HEK293 (cell line): ENCODE results near the gene SLAMF7.

Experiments used
- CTCF ChIA-PET: fragments of 350-600 bp; formaldehyde crosslinking; extraction: SDS; loops from one replicate; lab custom pipeline; 2021; ENCODE audit warnings: antibody characterized with exemption; lab: Yijun Ruan, JAX
- POLR2A ChIA-PET: fragments of 300-600 bp; formaldehyde crosslinking; extraction: SDS; loops from one replicate; lab custom pipeline; 2020; ENCODE audit warnings: antibody characterized with exemption, inconsistent platforms; lab: Yijun Ruan, JAX
- H3K27ac ChIP-seq: fragments of 200-500 bp; sonication (Bioruptor generic); 2 replicates; pipeline ENCODE4 v1.5.1; 2014; ENCODE audit warnings: low read depth, low read length, control low read depth, inconsistent platforms; ENCODE audit errors: extremely low read depth
- H3K36me3 ChIP-seq, 2 experiments: fragments of 200-500 bp in 1 of 2; sonication (Bioruptor generic) in 1 of 2; 1 replicate in 1 of 2; 2 replicates in 1 of 2; pipeline ENCODE4 v1.5.1; 2014 to 2017; ENCODE audit warnings: inconsistent platforms in 2 of 2, low read length in 2 of 2; ENCODE audit not compliant: control insufficient read depth in 2 of 2, insufficient read depth in 1 of 2
- H3K4me1 ChIP-seq: fragments of 200-500 bp; sonication (Bioruptor generic); 2 replicates; pipeline ENCODE4 v1.5.1; 2014; ENCODE audit warnings: mild to moderate bottlenecking, low read length, inconsistent platforms; ENCODE audit not compliant: control insufficient read depth, insufficient read depth
- H3K4me3 ChIP-seq: 2 replicates; pipeline ENCODE4 v1.5.1; 2011; ENCODE audit warnings: low read depth, mild to moderate bottlenecking, control low read depth, low read length, moderate library complexity
- H3K9me3 ChIP-seq: fragments of 200-500 bp; sonication (Bioruptor generic); 2 replicates; pipeline ENCODE4 v1.5.1; 2014; ENCODE audit warnings: low read depth, low read length, inconsistent platforms; ENCODE audit not compliant: control insufficient read depth, insufficient read depth
- KLF16 ChIP-seq: fragments of 450-650 bp; formaldehyde crosslinking; IDR thresholded peaks from 2 replicates; pipeline ENCODE4 v1.5.1; 2017; ENCODE audit warnings: missing biosample characterization, missing genetic modification characterization
- MEIS1 ChIP-seq: sonication (generic); formaldehyde crosslinking; IDR thresholded peaks from 2 replicates; pipeline ENCODE4 v1.8.1; 2022; ENCODE audit warnings: missing genetic modification reagents, mild to moderate bottlenecking, borderline replicate concordance
- SALL2 ChIP-seq: fragments of 450-650 bp; formaldehyde crosslinking; IDR thresholded peaks from 2 replicates; pipeline ENCODE4 v1.5.0; 2017; ENCODE audit warnings: missing biosample characterization, mild to moderate bottlenecking, missing genetic modification characterization, borderline replicate concordance
- ZBTB17 ChIP-seq: fragments of 450-650 bp; formaldehyde crosslinking; IDR thresholded peaks from 2 replicates; pipeline ENCODE4 v1.5.1; 2016; ENCODE audit warnings: missing biosample characterization, missing genetic modification characterization
- ZEB2 ChIP-seq: fragments of 450-650 bp; formaldehyde crosslinking; IDR thresholded peaks from 2 replicates; pipeline ENCODE4 v1.5.1; 2016; ENCODE audit warnings: missing biosample characterization, missing genetic modification characterization
- ZNF16 ChIP-seq: fragments of 450-650 bp; formaldehyde crosslinking; IDR thresholded peaks from 2 replicates; pipeline ENCODE4 v1.5.1; 2016; ENCODE audit warnings: low read depth, missing biosample characterization, missing genetic modification characterization
- ZNF223 ChIP-seq: fragments of 450-650 bp; formaldehyde crosslinking; IDR thresholded peaks from 2 replicates; pipeline ENCODE4 v1.5.1; 2016; ENCODE audit warnings: missing biosample characterization, missing genetic modification characterization
- ZNF23 ChIP-seq: fragments of 450-650 bp; formaldehyde crosslinking; IDR thresholded peaks from 2 replicates; pipeline ENCODE4 v1.5.1; 2016; ENCODE audit warnings: missing biosample characterization, missing genetic modification characterization, borderline replicate concordance
- ZNF48 ChIP-seq: fragments of 450-650 bp; formaldehyde crosslinking; IDR thresholded peaks from 2 replicates; pipeline ENCODE4 v1.5.1; 2016; ENCODE audit warnings: missing biosample characterization, missing genetic modification characterization
- ZNF555 ChIP-seq: fragments of 450-650 bp; formaldehyde crosslinking; conservative IDR thresholded peaks from 2 replicates; pipeline ENCODE4 v1.5.1; 2017; ENCODE audit warnings: missing biosample characterization, mild to moderate bottlenecking, missing genetic modification characterization, inconsistent platforms
- ZNF558 ChIP-seq: fragments of 450-650 bp; formaldehyde crosslinking; IDR thresholded peaks from 2 replicates; pipeline ENCODE4 v1.5.1; 2016; ENCODE audit warnings: missing biosample characterization, missing genetic modification characterization
- ZNF843 ChIP-seq: fragments of 450-650 bp; formaldehyde crosslinking; IDR thresholded peaks from 2 replicates; pipeline ENCODE4 v1.5.1; 2016; ENCODE audit warnings: missing biosample characterization, missing genetic modification characterization
- TF ChIP-seq, protein P1 (sequence below): fragments of 450-650 bp; formaldehyde crosslinking; IDR thresholded peaks from 2 replicates; pipeline ENCODE4 v1.5.1; 2016; ENCODE audit warnings: missing biosample characterization, missing genetic modification characterization, low read depth
- TF ChIP-seq, protein P2 (sequence below): fragments of 450-650 bp; formaldehyde crosslinking; IDR thresholded peaks from 2 replicates; pipeline ENCODE4 v1.5.1; 2016; ENCODE audit warnings: missing biosample characterization, missing genetic modification characterization
- TF ChIP-seq, protein P3 (sequence below): fragments of 450-650 bp; formaldehyde crosslinking; IDR thresholded peaks from 2 replicates; pipeline ENCODE4 v1.5.1; 2016; ENCODE audit warnings: missing biosample characterization, missing genetic modification characterization
- TF ChIP-seq, protein P4 (sequence below): fragments of 450-650 bp; formaldehyde crosslinking; IDR thresholded peaks from 2 replicates; pipeline ENCODE4 v1.5.1; 2016; ENCODE audit warnings: missing biosample characterization, missing genetic modification characterization, borderline replicate concordance
- TF ChIP-seq, protein P5 (sequence below): fragments of 450-650 bp; formaldehyde crosslinking; IDR thresholded peaks from 2 replicates; pipeline ENCODE4 v1.5.1; 2017; ENCODE audit warnings: missing biosample characterization, mild to moderate bottlenecking, missing genetic modification characterization, moderate library complexity

SLAMF7 gene

DNA sequence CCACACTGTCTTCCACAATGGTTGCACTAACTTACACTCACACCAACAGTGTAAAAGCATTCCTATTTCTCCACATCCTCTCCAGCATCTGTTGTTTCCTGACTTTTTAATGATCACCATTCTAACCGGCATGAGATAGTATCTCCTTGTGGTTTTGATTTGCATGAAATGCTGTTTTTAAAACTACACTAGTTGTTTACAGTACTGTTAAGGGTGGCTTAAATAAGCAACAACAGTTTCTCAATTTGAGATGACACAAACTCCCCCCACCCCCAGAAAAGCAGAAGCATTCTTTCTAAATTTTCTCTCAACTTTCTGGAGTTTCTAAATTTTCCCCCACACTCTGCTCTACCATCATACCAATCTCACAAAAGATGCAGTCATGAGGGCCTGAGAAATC, 7.1 kb upstream of the SLAMF7 start (continued):
- TF ChIP-seq, protein P1, sequence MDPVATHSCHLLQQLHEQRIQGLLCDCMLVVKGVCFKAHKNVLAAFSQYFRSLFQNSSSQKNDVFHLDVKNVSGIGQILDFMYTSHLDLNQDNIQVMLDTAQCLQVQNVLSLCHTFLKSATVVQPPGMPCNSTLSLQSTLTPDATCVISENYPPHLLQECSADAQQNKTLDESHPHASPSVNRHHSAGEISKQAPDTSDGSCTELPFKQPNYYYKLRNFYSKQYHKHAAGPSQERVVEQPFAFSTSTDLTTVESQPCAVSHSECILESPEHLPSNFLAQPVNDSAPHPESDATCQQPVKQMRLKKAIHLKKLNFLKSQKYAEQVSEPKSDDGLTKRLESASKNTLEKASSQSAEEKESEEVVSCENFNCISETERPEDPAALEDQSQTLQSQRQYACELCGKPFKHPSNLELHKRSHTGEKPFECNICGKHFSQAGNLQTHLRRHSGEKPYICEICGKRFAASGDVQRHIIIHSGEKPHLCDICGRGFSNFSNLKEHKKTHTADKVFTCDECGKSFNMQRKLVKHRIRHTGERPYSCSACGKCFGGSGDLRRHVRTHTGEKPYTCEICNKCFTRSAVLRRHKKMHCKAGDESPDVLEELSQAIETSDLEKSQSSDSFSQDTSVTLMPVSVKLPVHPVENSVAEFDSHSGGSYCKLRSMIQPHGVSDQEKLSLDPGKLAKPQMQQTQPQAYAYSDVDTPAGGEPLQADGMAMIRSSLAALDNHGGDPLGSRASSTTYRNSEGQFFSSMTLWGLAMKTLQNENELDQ (tag by site-specific recombination), result no peak
- TF ChIP-seq SALL2 (tag by site-specific recombination), result no peak
- no peak for TF ChIP-seq ZNF223 (tag by site-specific recombination)

DNA sequence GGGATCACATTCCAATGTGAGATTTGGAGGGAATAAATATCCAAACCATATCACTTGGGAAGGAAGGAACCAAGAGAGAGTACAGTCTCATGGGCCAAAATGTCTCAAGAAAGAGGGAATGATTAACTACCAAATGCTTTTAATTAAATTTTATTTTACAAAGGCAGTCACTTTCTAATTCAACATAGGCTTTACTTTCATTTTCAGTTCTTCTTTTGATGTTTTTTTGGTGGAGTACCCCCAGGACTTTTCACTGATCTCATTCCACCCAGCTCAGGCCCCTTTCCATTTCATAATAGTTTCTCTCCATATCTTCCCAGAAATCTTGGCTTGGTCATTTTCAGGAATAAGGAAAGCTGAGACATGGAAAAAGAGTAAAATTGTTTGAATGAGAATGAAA, 5.1 kb upstream of the SLAMF7 start:
- Histone ChIP-seq H3K4me3 (no peak overlapping the region), H3K36me3 (no peaks in the 10 kb centered on the region), H3K27ac (no peak overlapping the region), H3K9me3 (no peaks in the 10 kb centered on the region), H3K4me1 (no peaks in the 10 kb centered on the region)
- ChIA-PET CTCF (no interaction called here), POLR2A (no interaction called here)
- TF ChIP-seq ZNF16 (tag by site-specific recombination) (no peak), MEIS1 (CRISPR knock-in tag) (no peak), ZNF555 (tag by site-specific recombination) (no peak), ZBTB17 (tag by site-specific recombination) (no peak), ZEB2 (tag by site-specific recombination) (no peak), ZNF23 (tag by site-specific recombination) (no peak), KLF16 (tag by site-specific recombination) (no peak), ZNF48 (tag by site-specific recombination) (no peak), ZNF843 (no peak), ZNF558 (tag by site-specific recombination) (no peak)
- TF ChIP-seq, protein P2, sequence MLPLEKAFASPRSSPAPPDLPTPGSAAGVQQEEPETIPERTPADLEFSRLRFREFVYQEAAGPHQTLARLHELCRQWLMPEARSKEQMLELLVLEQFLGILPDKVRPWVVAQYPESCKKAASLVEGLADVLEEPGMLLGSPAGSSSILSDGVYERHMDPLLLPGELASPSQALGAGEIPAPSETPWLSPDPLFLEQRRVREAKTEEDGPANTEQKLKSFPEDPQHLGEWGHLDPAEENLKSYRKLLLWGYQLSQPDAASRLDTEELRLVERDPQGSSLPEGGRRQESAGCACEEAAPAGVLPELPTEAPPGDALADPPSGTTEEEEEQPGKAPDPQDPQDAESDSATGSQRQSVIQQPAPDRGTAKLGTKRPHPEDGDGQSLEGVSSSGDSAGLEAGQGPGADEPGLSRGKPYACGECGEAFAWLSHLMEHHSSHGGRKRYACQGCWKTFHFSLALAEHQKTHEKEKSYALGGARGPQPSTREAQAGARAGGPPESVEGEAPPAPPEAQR (tag by site-specific recombination), result no peak
- TF ChIP-seq, protein P3, sequence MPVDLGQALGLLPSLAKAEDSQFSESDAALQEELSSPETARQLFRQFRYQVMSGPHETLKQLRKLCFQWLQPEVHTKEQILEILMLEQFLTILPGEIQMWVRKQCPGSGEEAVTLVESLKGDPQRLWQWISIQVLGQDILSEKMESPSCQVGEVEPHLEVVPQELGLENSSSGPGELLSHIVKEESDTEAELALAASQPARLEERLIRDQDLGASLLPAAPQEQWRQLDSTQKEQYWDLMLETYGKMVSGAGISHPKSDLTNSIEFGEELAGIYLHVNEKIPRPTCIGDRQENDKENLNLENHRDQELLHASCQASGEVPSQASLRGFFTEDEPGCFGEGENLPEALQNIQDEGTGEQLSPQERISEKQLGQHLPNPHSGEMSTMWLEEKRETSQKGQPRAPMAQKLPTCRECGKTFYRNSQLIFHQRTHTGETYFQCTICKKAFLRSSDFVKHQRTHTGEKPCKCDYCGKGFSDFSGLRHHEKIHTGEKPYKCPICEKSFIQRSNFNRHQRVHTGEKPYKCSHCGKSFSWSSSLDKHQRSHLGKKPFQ, result no peak
- TF ChIP-seq, protein P4, sequence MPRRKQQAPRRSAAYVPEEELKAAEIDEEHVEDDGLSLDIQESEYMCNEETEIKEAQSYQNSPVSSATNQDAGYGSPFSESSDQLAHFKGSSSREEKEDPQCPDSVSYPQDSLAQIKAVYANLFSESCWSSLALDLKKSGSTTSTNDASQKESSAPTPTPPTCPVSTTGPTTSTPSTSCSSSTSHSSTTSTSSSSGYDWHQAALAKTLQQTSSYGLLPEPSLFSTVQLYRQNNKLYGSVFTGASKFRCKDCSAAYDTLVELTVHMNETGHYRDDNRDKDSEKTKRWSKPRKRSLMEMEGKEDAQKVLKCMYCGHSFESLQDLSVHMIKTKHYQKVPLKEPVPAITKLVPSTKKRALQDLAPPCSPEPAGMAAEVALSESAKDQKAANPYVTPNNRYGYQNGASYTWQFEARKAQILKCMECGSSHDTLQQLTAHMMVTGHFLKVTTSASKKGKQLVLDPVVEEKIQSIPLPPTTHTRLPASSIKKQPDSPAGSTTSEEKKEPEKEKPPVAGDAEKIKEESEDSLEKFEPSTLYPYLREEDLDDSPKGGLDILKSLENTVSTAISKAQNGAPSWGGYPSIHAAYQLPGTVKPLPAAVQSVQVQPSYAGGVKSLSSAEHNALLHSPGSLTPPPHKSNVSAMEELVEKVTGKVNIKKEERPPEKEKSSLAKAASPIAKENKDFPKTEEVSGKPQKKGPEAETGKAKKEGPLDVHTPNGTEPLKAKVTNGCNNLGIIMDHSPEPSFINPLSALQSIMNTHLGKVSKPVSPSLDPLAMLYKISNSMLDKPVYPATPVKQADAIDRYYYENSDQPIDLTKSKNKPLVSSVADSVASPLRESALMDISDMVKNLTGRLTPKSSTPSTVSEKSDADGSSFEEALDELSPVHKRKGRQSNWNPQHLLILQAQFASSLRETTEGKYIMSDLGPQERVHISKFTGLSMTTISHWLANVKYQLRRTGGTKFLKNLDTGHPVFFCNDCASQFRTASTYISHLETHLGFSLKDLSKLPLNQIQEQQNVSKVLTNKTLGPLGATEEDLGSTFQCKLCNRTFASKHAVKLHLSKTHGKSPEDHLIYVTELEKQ (tag by site-specific recombination), result no peak
- TF ChIP-seq, protein P5, sequence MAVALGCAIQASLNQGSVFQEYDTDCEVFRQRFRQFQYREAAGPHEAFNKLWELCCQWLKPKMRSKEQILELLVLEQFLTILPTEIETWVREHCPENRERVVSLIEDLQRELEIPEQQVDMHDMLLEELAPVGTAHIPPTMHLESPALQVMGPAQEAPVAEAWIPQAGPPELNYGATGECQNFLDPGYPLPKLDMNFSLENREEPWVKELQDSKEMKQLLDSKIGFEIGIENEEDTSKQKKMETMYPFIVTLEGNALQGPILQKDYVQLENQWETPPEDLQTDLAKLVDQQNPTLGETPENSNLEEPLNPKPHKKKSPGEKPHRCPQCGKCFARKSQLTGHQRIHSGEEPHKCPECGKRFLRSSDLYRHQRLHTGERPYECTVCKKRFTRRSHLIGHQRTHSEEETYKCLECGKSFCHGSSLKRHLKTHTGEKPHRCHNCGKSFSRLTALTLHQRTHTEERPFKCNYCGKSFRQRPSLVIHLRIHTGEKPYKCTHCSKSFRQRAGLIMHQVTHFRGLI (tag by site-specific recombination), result no peak
